ENCODE measurements around the gene ZBTB20. TPM values are rescaled to one million over a fixed set of nuclear protein-coding genes. Genes with fewer than 3 reads are reported as not detected.

Gene ZBTB20
- total RNA-seq, 1 donor from 2014 or later: 15.5 TPM

GRCh38 chr3:114327665-114328064 lies 819.4 kb downstream of the ZBTB20 start:
- no peak for TF ChIP-seq CTCF (IDR thresholded peaks at IDR 0.05)
- H3K36me3 Mint-ChIP-seq (ENCODE audit: low read depth): peaks cover 11% of the 10 kb centered on the region
- peaks cover 7% of the 10 kb centered on the region for H3K9me3 Mint-ChIP-seq (ENCODE audit: low read depth)

GRCh38 chr3:114323546-114324254 lies 823.4 kb downstream of the ZBTB20 start:
- Mint-ChIP-seq H3K4me1 (ENCODE audit: low read depth) (peaks cover 9% of the 10 kb centered on the region), H3K27ac (ENCODE audit: unreplicated experiment) (no peak overlapping the region), H3K9me3 (ENCODE audit: low read depth) (no peaks in the 10 kb centered on the region), H3K36me3 (ENCODE audit: low read depth) (peaks cover 8% of the 10 kb centered on the region), H3K4me3 (ENCODE audit: unreplicated experiment) (no peak overlapping the region), H3K27me3 (ENCODE audit: low read depth) (no peaks in the 10 kb centered on the region)
- no peak for DNase-seq (ENCODE audit: low spot score)
- no peak for TF ChIP-seq CTCF (IDR thresholded peaks at IDR 0.05)

More at GRCh38 chr3:114327665-114328064, 819.4 kb downstream of the ZBTB20 start:
- no peak overlapping the region for H3K4me3 Mint-ChIP-seq (ENCODE audit: unreplicated experiment)
- H3K27ac Mint-ChIP-seq (ENCODE audit: unreplicated experiment): no peak overlapping the region
- no peak for DNase-seq (ENCODE audit: low spot score)
- H3K4me1 Mint-ChIP-seq (ENCODE audit: low read depth): no peaks in the 10 kb centered on the region
- H3K27me3 Mint-ChIP-seq (ENCODE audit: low read depth): no peaks in the 10 kb centered on the region

GRCh38 chr3:114320246-114320645 lies 826.8 kb downstream of the ZBTB20 start:
- DNase-seq (ENCODE audit: low spot score): no peak
- H3K27ac Mint-ChIP-seq (ENCODE audit: unreplicated experiment): no peak overlapping the region
- TF ChIP-seq CTCF (IDR thresholded peaks at IDR 0.05): no peak
- peaks cover 8% of the 10 kb centered on the region for H3K36me3 Mint-ChIP-seq (ENCODE audit: low read depth)
- H3K9me3 Mint-ChIP-seq (ENCODE audit: low read depth): no peaks in the 10 kb centered on the region
- H3K4me1 Mint-ChIP-seq (ENCODE audit: low read depth): peaks cover 11% of the 10 kb centered on the region
- no peaks in the 10 kb centered on the region for H3K27me3 Mint-ChIP-seq (ENCODE audit: low read depth)
- H3K4me3 Mint-ChIP-seq (ENCODE audit: unreplicated experiment): no peak overlapping the region

GRCh38 chr3:114319453-114319852 lies 827.6 kb downstream of the ZBTB20 start:
- Mint-ChIP-seq H3K4me1 (ENCODE audit: low read depth) (peaks cover 11% of the 10 kb centered on the region), H3K27me3 (ENCODE audit: low read depth) (no peaks in the 10 kb centered on the region), H3K36me3 (ENCODE audit: low read depth) (peaks cover 8% of the 10 kb centered on the region), H3K4me3 (ENCODE audit: unreplicated experiment) (no peak overlapping the region), H3K9me3 (ENCODE audit: low read depth) (no peaks in the 10 kb centered on the region), H3K27ac (ENCODE audit: unreplicated experiment) (no peak overlapping the region)
- DNase-seq (ENCODE audit: low spot score): no peak
- no peak for TF ChIP-seq CTCF (IDR thresholded peaks at IDR 0.05)

GRCh38 chr3:114318295-114318694 lies 828.8 kb downstream of the ZBTB20 start:
- H3K27ac Mint-ChIP-seq (ENCODE audit: unreplicated experiment): no peak overlapping the region
- peaks cover 11% of the 10 kb centered on the region for H3K4me1 Mint-ChIP-seq (ENCODE audit: low read depth)
- no peaks in the 10 kb centered on the region for H3K27me3 Mint-ChIP-seq (ENCODE audit: low read depth)
- no peaks in the 10 kb centered on the region for H3K9me3 Mint-ChIP-seq (ENCODE audit: low read depth)
- DNase-seq (ENCODE audit: low spot score): no peak
- no peak for TF ChIP-seq CTCF (IDR thresholded peaks at IDR 0.05)
- peaks cover 8% of the 10 kb centered on the region for H3K36me3 Mint-ChIP-seq (ENCODE audit: low read depth)
- no peak overlapping the region for H3K4me3 Mint-ChIP-seq (ENCODE audit: unreplicated experiment)
